ENCODE results near the gene RBM26.

GRCh38 chr13:79373916-79374315, 32.1 kb downstream of the RBM26 start:
- TF ChIP-seq CTCF (IDR thresholded peaks at IDR 0.05) (no peak), POLR2A (IDR thresholded peaks at IDR 0.05; ENCODE audit: low read depth) (no peak)
